GM12878 (cell line): ENCODE measurements around the gene MSL3. TPM values are rescaled to one million over a fixed set of nuclear protein-coding genes. Genes with fewer than 3 reads are reported as not detected.

Experiments
- ATAC-seq: fragments of 200-7000 bp; cut with Tn5 transposase; 3 replicates; pipeline ENCODE4 v1.9.1; 2020; ENCODE audit warnings: mild to moderate bottlenecking, moderate library complexity
- BruUV-seq: library from RNA; stranded (reverse); fragments of 400-500 nt; replicated peaks from 2 replicates; lab custom pipeline; 2021; lab: Mats Ljungman, UMichigan
- CTCF ChIA-PET: fragments of 300-600 bp; sonication (Branson Sonifier 250); formaldehyde crosslinking; extraction: SDS; loops from one replicate; lab custom pipeline; 2021; ENCODE audit warnings: inconsistent platforms; lab: Yijun Ruan, JAX
- POLR2A ChIA-PET: fragments of 350-600 bp; formaldehyde crosslinking; extraction: SDS; loops from one replicate; lab custom pipeline; 2021; ENCODE audit warnings: inconsistent platforms; lab: Charles Lee
- RAD21 ChIA-PET: fragments of 300-600 bp; sonication (Branson Sonifier 250); formaldehyde crosslinking; loops from one replicate; lab custom pipeline; 2023; ENCODE audit warnings: antibody characterized with exemption; ENCODE audit not compliant: unreplicated experiment; lab: Charles Lee
- SMC1A ChIA-PET: fragments of 300-600 bp; sonication (Branson Sonifier 250); formaldehyde crosslinking; loops from one replicate; lab custom pipeline; 2023; ENCODE audit not compliant: unreplicated experiment, uncharacterized antibody; lab: Charles Lee
- DNase-seq: peaks from one replicate; pipeline ENCODE4 v3.0.0-alpha.2; 2011; ENCODE audit warnings: low read depth, low spot score
- FAIRE-seq: peaks from 3 replicates; lab custom pipeline; 2011; peaks lifted over from hg19 to GRCh38; lab: Jason Lieb, UNC
- H2AFZ ChIP-seq: 2 replicates; pipeline ENCODE4 v1.6.0; 2011; ENCODE audit warnings: low read depth, low read length, control low read depth; ENCODE audit not compliant: control insufficient read depth
- H3K27ac ChIP-seq: 2 replicates; pipeline ENCODE4 v1.5.1; 2011; ENCODE audit warnings: control low read depth; ENCODE audit not compliant: control insufficient read depth, insufficient read depth
- H3K27me3 ChIP-seq, 2 experiments: replicated peaks in 1 of 2; 2 replicates each; pipeline versions ENCODE4 v1.6.0 to v1.6.1; 2011; ENCODE audit warnings: low read length in 1 of 2; ENCODE audit not compliant: control insufficient read depth in 2 of 2, insufficient read depth in 2 of 2
- H3K36me3 ChIP-seq, 2 experiments: 2 replicates each; pipeline ENCODE4 v1.5.1; 2011; ENCODE audit warnings: low read length in 1 of 2; ENCODE audit not compliant: control insufficient read depth in 2 of 2, insufficient read depth in 2 of 2
- H3K4me1 ChIP-seq: 2 replicates; pipeline ENCODE4 v1.6.1; 2011; ENCODE audit warnings: mild to moderate bottlenecking, low read length, moderate library complexity, mixed read lengths; ENCODE audit not compliant: control insufficient read depth, insufficient read depth
- H3K4me2 ChIP-seq: 2 replicates; pipeline ENCODE4 v1.6.0; 2011; ENCODE audit warnings: control low read depth; ENCODE audit not compliant: control insufficient read depth, insufficient read depth
- H3K4me3 ChIP-seq: fragments of 200-600 bp; sonication (generic); 2 replicates; pipeline ENCODE4 v1.5.1; 2016
- H3K79me2 ChIP-seq: 2 replicates; pipeline ENCODE4 v1.6.0; 2011; ENCODE audit warnings: low read length; ENCODE audit not compliant: control insufficient read depth, insufficient read depth
- H3K9ac ChIP-seq: 2 replicates; pipeline ENCODE4 v1.8.0; 2011; ENCODE audit warnings: low read length, control low read depth, mixed read lengths; ENCODE audit not compliant: control insufficient read depth, insufficient read depth
- H3K9me3 ChIP-seq: replicated peaks from 3 replicates; pipeline ENCODE4 v1.5.1; 2011; ENCODE audit warnings: mild to moderate bottlenecking, low read length; ENCODE audit not compliant: control insufficient read depth, insufficient read depth
- H4K20me1 ChIP-seq: 2 replicates; pipeline ENCODE4 v1.6.0; 2011; ENCODE audit not compliant: control insufficient read depth, insufficient read depth
- CBX5 ChIP-seq: sonication (generic); IDR thresholded peaks from 2 replicates; pipeline ENCODE4 v1.6.1; 2016; ENCODE audit warnings: low read depth, moderate library complexity, mild to moderate bottlenecking, inconsistent platforms
- CHD1 ChIP-seq: IDR thresholded peaks from 2 replicates; pipeline ENCODE4 v1.6.1; 2012; ENCODE audit warnings: low read depth, low read length, improper control_type of control experiment
- DPF2 ChIP-seq: fragments of 450-650 bp; IDR thresholded peaks from 2 replicates; pipeline ENCODE4 v1.6.1; 2017; ENCODE audit warnings: mild to moderate bottlenecking
- E2F4 ChIP-seq: IDR thresholded peaks from 2 replicates; pipeline ENCODE4 v1.6.1; 2012; ENCODE audit warnings: low read depth, low read length, improper control_type of control experiment
- LARP7 ChIP-seq: fragments of 450-650 bp; IDR thresholded peaks from 2 replicates; pipeline ENCODE4 v1.6.1; 2017; ENCODE audit warnings: mild to moderate bottlenecking
- MLLT1 ChIP-seq: fragments of 450-650 bp; IDR thresholded peaks from 2 replicates; pipeline ENCODE4 v1.6.1; 2016; ENCODE audit warnings: mild to moderate bottlenecking
- MXI1 ChIP-seq: fragments of 150-350 bp; IDR thresholded peaks from 2 replicates; pipeline ENCODE4 v1.6.1; 2011; ENCODE audit warnings: low read depth, mild to moderate bottlenecking, inconsistent platforms, low read length, improper control_type of control experiment
- NBN ChIP-seq: fragments of 450-650 bp; IDR thresholded peaks from 2 replicates; pipeline ENCODE4 v1.6.1; 2016
- NFYA ChIP-seq: IDR thresholded peaks from 2 replicates; pipeline ENCODE4 v1.6.1; 2011; ENCODE audit warnings: low read depth, mild to moderate bottlenecking, low read length, improper control_type of control experiment, borderline replicate concordance
- PML ChIP-seq: IDR thresholded peaks from 2 replicates; pipeline ENCODE4 v1.6.1; 2012; ENCODE audit warnings: low read length, inconsistent platforms
- RELB ChIP-seq: fragments of 450-650 bp; IDR thresholded peaks from 2 replicates; pipeline ENCODE4 v1.6.1; 2017; ENCODE audit warnings: low read depth, mild to moderate bottlenecking, moderate library complexity
- SIX5 ChIP-seq: IDR thresholded peaks from 2 replicates; pipeline ENCODE4 v1.6.1; 2011; ENCODE audit warnings: mild to moderate bottlenecking, low read depth, low read length, moderate library complexity; ENCODE audit not compliant: severe bottlenecking
- USF1 ChIP-seq: IDR thresholded peaks from 2 replicates; pipeline ENCODE4 v1.6.1; 2011; ENCODE audit warnings: borderline replicate concordance, low read depth, mild to moderate bottlenecking, moderate library complexity, mixed read lengths, low read length; ENCODE audit not compliant: insufficient read depth; ENCODE audit errors: extremely low read length
- WGBS: methylation state at CpG from one replicate; pipeline ENCODE4 v1.1.6; 2016; ENCODE audit warnings: low lambda C conversion rate; ENCODE audit not compliant: insufficient replicate concordance, insufficient coverage; ENCODE audit errors: missing lambda C conversion rate; 5-methylcytosine and 5-hydroxymethylcytosine counted together
- in situ Hi-C: fragments of 300-500 bp; cut with MboI; formaldehyde crosslinking; loops from 9 replicates; pipeline ENCODE4 v1.14.3; 2018; ENCODE audit warnings: mixed read lengths
- intact Hi-C: fragments of 100-400 bp; cut with micrococcal nuclease; formaldehyde crosslinking; loops from one replicate; pipeline ENCODE4 v1.14.2; 2022; ENCODE audit not compliant: unreplicated experiment
- polyA plus RNA-seq, 11 experiments: library from polyadenylated mRNA; depleted of rRNA in 4 of 11; unstranded in 6 of 11; stranded (reverse) in 5 of 11; fragments of >200 nt; fragmentation: Nextera tagmentation in 4 of 11; fragmentation: Illumina TruSeq in 1 of 11; extraction: Ambion mirVana in 4 of 11; extraction: Trizol in 1 of 11; gene quantifications; 1 replicate in 1 of 11; 2 replicates in 10 of 11; pipeline versions ENCODE4 v1.2.1 to v1.2.3, GENCODE V29; 2011 to 2016; ENCODE audit warnings: inconsistent platforms in 2 of 11, missing spikeins in 2 of 11, low read depth in 1 of 11
- total RNA-seq, 4 experiments: library from RNA; depleted of rRNA in 3 of 4; stranded (reverse); fragments of >200 nt in 3 of 4; fragmentation: Illumina TruSeq in 1 of 4; extraction: Trizol in 1 of 4; gene quantifications; 2 replicates each; pipeline versions ENCODE4 v1.2.1 to v1.2.3, GENCODE V29; 2013 to 2021

Gene MSL3
- total and polyA plus RNA-seq, 10 of the 15 experiments (the other 5 are each of a cell fraction or from before 2014, with no cell fraction given) = 28.4 to 438 (median 40.7) TPM

GRCh38 chrX:11725631-11726442, 32.2 kb upstream of the MSL3 start (continued):
- TF ChIP-seq RELB (no peak), CHD1 (no peak)

- H3K4me3 ChIP-seq = no peak overlapping the region
- H4K20me1 ChIP-seq = no peaks in the 10 kb centered on the region
- no peaks in the 10 kb centered on the region for H3K9me3 ChIP-seq
- WGBS = 50% methylated on average over 2 of the region's 2 CpGs
- RAD21 ChIA-PET = interaction anchor here (0.7 to 1.4 kb wide), 2 partner anchors 41 to 193 kb away, joined by 3 read pairs; no protein-coding TSS in a partner anchor
- H2AFZ ChIP-seq = no peak overlapping the region
- in situ Hi-C loops = no loop called here
- H3K4me1 ChIP-seq = no peaks in the 10 kb centered on the region
- SMC1A ChIA-PET = interaction anchor here (0.6 to 1.2 kb wide), 2 partner anchors 11 to 57 kb away, joined by 3 to 4 read pairs; no protein-coding TSS in a partner anchor
- H3K79me2 ChIP-seq = no peaks in the 10 kb centered on the region
- no peak overlapping the region for H3K4me2 ChIP-seq
- FAIRE-seq (no peak), DNase-seq (no peak), ATAC-seq (no peak)
- no peaks in the 10 kb centered on the region for H3K36me3 ChIP-seq
- H3K27me3 ChIP-seq = no peaks in the 10 kb centered on the region
- CTCF ChIA-PET = interaction anchor here (1.5 to 1.6 kb wide), 2 partner anchors 39 to 187 kb away, joined by 5 read pairs; no protein-coding TSS in a partner anchor
- no peak overlapping the region for H3K27ac ChIP-seq
- no peak overlapping the region for H3K9ac ChIP-seq
- POLR2A ChIA-PET = no interaction called here
- intact Hi-C loops = no loop called here
- BruUV-seq = no TSS peak
- TF ChIP-seq NBN (no peak), LARP7 (no peak), PML (no peak), NFYA (no peak), MLLT1 (no peak), SIX5 (no peak), USF1 (no peak), E2F4 (no peak), MXI1 (no peak), DPF2 (no peak), CBX5 (no peak)
Observed at GRCh38 chrX:11728556-11728955, 29.5 kb upstream of the MSL3 start.
